NB4 (cell line): ENCODE results near the gene GNPDA2.

Experiments used
- CTCF ChIP-seq: IDR thresholded peaks from one replicate; pipeline ENCODE4 v1.5.1; 2012; ENCODE audit warnings: low read depth, low read length
- MAX ChIP-seq: IDR thresholded peaks from 2 replicates; pipeline ENCODE4 v1.6.1; 2011; ENCODE audit warnings: low read depth, low read length
- MYC ChIP-seq: IDR thresholded peaks from 2 replicates; pipeline ENCODE4 v1.6.1; 2011; ENCODE audit warnings: low read depth, low read length
- POLR2A ChIP-seq: IDR thresholded peaks from 2 replicates; pipeline ENCODE4 v1.6.1; 2011; ENCODE audit warnings: mild to moderate bottlenecking; ENCODE audit not compliant: insufficient read length; ENCODE audit errors: extremely low read depth

- TF ChIP-seq CTCF (no peak), POLR2A (peak; percentile 92), MAX (peak; percentile 80), MYC (peak; percentile 82)
Measured at GRCh38 chr4:44678094-44679041, 48.0 kb downstream of the GNPDA2 start, which contains the start of gene GUF1.
